GM23338 (cell line): ENCODE measurements around the gene SOS2.

Experiments used
- EZH2 ChIP-seq: fragments of 200-600 bp; sonication (generic); IDR thresholded peaks from one replicate; pipeline ENCODE4 v1.8.0; 2017; ENCODE audit warnings: antibody characterized with exemption, mild to moderate bottlenecking, low read depth; ENCODE audit not compliant: unreplicated experiment
- POLR2AphosphoS5 ChIP-seq: IDR thresholded peaks from 2 replicates; pipeline ENCODE4 v1.6.1; 2016; ENCODE audit warnings: antibody characterized with exemption, low read depth
- TF ChIP-seq, protein P1 (sequence below), 2 experiments: fragments of 200-600 bp in 1 of 2; sonication (generic) in 1 of 2; conservative IDR thresholded peaks; 2 replicates each; pipeline versions ENCODE4 v1.5.1 to v1.6.1; 2016 to 2017; ENCODE audit warnings: antibody characterized with exemption in 2 of 2, low read depth in 2 of 2, mild to moderate bottlenecking in 2 of 2, moderate library complexity in 1 of 2
- TF ChIP-seq, protein P2 (sequence below): IDR thresholded peaks from one replicate; pipeline ENCODE4 v1.6.1; 2018; ENCODE audit warnings: antibody characterized with exemption; ENCODE audit not compliant: unreplicated experiment

DNA sequence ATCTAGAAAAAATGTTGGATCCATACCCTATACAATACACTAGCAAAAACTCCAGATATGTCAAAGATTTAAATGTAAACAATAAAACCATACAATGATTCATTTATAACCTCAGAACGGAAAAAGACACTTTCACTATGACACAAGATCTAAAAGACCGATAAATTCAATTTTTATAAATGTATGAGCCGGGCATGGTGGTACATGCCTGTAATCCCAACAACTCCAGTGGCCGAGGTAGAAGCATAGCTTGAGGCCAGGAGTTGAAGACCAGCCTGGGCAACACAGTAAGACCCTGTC lies 2.5 kb upstream of the SOS2 start:
- TF ChIP-seq POLR2AphosphoS5 (no peak), EZH2 (no peak)
- TF ChIP-seq, protein P1, sequence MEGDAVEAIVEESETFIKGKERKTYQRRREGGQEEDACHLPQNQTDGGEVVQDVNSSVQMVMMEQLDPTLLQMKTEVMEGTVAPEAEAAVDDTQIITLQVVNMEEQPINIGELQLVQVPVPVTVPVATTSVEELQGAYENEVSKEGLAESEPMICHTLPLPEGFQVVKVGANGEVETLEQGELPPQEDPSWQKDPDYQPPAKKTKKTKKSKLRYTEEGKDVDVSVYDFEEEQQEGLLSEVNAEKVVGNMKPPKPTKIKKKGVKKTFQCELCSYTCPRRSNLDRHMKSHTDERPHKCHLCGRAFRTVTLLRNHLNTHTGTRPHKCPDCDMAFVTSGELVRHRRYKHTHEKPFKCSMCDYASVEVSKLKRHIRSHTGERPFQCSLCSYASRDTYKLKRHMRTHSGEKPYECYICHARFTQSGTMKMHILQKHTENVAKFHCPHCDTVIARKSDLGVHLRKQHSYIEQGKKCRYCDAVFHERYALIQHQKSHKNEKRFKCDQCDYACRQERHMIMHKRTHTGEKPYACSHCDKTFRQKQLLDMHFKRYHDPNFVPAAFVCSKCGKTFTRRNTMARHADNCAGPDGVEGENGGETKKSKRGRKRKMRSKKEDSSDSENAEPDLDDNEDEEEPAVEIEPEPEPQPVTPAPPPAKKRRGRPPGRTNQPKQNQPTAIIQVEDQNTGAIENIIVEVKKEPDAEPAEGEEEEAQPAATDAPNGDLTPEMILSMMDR (conservative IDR thresholded peaks at IDR 0.05; ENCODE audit: low read depth in 2 of 2), result no peak
- TF ChIP-seq, protein P2, sequence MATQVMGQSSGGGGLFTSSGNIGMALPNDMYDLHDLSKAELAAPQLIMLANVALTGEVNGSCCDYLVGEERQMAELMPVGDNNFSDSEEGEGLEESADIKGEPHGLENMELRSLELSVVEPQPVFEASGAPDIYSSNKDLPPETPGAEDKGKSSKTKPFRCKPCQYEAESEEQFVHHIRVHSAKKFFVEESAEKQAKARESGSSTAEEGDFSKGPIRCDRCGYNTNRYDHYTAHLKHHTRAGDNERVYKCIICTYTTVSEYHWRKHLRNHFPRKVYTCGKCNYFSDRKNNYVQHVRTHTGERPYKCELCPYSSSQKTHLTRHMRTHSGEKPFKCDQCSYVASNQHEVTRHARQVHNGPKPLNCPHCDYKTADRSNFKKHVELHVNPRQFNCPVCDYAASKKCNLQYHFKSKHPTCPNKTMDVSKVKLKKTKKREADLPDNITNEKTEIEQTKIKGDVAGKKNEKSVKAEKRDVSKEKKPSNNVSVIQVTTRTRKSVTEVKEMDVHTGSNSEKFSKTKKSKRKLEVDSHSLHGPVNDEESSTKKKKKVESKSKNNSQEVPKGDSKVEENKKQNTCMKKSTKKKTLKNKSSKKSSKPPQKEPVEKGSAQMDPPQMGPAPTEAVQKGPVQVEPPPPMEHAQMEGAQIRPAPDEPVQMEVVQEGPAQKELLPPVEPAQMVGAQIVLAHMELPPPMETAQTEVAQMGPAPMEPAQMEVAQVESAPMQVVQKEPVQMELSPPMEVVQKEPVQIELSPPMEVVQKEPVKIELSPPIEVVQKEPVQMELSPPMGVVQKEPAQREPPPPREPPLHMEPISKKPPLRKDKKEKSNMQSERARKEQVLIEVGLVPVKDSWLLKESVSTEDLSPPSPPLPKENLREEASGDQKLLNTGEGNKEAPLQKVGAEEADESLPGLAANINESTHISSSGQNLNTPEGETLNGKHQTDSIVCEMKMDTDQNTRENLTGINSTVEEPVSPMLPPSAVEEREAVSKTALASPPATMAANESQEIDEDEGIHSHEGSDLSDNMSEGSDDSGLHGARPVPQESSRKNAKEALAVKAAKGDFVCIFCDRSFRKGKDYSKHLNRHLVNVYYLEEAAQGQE, result no peak
